ENCODE data around the gene FGF14.

DNA sequence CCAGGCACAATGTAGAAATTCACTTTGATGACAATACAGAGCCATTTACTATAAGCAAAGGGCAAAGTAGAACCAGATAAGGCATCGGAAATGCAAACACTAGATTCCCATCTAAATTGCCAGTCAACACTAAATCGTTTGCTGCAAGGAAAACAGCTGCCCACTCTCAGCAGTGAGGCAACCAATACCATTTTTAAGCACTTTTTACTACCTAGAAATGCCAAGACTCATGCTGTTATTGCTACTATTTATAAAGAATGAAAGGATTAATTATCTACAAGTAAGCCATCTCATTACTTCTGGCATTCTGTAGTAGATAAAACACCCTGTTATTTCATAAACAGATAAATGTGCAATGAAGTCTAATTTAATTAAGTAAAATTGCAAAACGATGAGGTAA lies 422.0 kb downstream of the FGF14 start:
- TF ChIP-seq, protein P1, sequence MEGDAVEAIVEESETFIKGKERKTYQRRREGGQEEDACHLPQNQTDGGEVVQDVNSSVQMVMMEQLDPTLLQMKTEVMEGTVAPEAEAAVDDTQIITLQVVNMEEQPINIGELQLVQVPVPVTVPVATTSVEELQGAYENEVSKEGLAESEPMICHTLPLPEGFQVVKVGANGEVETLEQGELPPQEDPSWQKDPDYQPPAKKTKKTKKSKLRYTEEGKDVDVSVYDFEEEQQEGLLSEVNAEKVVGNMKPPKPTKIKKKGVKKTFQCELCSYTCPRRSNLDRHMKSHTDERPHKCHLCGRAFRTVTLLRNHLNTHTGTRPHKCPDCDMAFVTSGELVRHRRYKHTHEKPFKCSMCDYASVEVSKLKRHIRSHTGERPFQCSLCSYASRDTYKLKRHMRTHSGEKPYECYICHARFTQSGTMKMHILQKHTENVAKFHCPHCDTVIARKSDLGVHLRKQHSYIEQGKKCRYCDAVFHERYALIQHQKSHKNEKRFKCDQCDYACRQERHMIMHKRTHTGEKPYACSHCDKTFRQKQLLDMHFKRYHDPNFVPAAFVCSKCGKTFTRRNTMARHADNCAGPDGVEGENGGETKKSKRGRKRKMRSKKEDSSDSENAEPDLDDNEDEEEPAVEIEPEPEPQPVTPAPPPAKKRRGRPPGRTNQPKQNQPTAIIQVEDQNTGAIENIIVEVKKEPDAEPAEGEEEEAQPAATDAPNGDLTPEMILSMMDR (IDR thresholded peaks at IDR 0.05; ENCODE audit: insufficient read depth, low read depth, low read length) = no peak
- no peak for TF ChIP-seq EZH2 (IDR thresholded peaks at IDR 0.05; ENCODE audit: insufficient read depth, low read length)

Data from astrocyte (in vitro differentiated cells and primary cell).